Hematopoietic multipotent progenitor cell treated with erythropoietin and hydrocortisone succinate and interleukin-3 and kit ligand, for 6 days (in vitro differentiated cells): ENCODE measurements around the gene SPAG4.
A peak's percentile ranks its signal among the peaks of the same experiment; 100 is the strongest.

Experiments used
- DNase-seq: peaks from one replicate; pipeline ENCODE4 v3.0.0-alpha.2; 2015

SPAG4 gene

DNA sequence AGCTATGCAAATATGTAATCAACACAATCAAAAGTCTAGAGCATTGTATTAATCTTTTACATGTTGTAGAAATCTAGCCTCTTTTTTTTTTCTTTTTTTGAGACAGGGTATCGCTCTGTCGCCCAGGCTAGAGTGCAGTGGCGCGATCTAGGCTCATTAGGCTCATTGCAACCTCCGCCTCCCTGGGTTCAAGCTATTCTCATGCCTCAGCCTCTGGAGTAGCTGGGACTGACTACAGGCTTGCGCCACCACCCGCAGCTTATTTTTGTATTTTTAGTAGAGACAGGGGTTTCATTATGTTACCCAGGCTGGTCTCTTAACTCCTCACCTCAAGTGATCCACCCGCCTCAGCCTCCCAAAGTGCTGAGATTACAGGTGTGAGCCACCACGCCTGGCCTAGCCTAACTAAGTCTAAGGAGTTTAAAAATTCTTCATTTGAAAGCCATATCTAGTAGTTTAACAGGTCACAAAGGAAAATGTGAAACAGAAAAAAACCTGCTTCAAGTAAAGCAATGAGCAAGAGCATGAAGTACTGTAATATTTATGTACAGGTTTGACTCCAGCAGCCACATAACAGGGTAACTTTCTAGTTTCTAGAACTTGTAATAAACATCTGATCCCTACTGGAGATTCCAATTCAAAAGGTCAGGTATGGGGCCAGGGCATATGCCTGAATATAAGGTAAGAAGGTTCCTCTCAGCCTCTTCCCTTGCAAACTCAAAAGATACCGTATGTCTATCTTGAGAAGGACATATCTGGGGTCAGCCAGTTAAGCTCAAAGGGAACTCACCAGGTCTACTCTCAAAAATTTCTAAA is 44.7 kb downstream of the SPAG4 start:
- no peak for DNase-seq

DNA sequence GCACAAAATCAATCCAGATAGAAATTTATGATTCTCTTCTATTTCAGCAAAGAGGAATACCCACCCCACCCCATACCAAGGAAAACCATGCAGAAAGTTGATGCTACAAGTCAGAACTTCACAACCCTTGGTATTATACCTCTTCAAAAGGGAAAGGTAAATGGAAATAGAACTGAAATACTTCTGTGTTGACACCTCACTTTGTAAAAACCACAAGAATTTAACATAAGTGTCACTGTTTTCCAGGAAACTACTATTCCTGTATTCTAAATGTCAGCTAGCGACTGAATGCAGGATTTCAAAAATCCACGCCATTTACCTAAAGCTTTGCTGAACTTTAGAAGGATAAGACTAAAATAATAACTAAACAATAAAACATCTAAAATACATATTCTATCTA is 45.4 kb downstream of the SPAG4 start:
- no peak for DNase-seq

DNA sequence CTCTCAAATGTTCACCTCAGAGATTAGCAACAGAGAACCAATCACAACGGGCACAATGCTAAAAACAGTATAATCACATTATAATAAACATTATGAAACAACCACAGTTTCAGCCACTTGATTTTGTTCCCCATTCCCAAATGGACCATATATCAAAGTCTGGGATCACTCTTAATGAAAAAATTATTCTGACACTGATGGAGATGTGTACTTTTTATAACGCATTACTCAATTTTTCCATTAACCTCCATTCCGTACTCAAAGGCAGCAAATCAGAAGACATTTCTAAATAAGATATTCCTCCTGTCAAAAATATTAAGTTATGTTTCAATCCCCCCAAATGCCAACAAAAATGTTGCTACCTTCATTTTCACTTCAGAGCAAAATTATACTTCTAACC is 46.3 kb downstream of the SPAG4 start:
- DNase-seq: no peak

DNA sequence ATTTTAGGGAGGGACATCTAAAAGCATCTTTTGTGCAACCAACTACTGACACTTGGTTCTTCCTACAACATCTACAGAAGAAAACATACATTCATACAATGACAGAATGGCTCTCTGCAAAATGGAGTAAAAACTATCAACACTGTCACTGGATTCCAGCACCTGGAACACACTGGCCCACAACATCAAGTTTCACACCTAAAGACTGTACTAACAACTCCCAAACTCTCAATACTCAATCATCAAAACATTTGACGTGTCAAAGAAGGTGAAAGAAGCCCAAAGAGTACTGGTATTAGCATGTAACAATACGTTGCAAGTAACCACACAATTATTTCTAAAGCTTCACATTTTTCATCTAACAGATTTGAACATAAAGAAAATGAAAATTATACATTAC is 46.9 kb downstream of the SPAG4 start:
- no peak for DNase-seq

DNA sequence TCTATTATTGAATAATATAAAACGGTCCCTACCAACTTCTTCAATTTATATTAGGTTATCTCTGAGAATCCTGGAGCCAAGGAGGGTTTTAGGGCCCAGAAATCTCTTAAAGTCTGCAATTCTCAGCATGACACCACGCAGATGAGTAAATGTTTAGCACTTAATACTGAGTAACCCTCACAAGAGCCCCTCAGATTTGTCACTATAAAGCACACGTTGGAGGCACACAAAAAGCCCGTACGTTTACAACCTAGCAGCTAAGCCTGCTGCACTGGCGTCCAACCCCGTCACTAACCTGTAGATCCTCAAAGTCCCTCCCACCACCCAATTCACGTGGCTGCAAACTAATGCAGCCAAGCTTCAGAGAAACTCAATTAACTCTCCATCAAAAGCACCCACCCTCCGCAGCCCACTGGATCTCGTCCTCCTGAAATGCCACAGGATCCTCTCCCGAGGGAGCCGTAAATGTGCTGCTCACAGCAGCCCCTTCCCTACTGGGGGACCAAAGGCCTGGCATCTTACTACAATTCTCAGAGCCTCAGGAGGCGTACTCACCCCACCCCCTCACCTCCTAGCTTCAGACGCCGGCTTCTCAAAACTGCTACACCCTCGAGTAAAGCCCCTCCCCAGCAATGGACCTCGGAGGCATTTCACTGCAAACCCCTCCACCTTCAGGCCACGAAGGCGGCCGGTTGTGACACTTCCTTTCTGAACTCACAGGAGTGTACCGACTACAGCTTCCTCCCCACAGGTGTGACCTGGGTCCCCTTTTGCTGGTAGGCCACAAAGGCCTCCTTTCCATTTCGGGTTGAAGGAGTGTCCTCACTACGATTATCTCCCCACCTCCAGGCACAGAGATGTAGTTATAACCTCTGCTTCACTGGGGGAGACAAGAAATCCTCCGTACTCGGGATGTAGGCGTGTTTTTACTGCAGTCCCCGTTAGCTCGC is 48.2 kb downstream of the SPAG4 start:
- peak; percentile 68 for DNase-seq

DNA sequence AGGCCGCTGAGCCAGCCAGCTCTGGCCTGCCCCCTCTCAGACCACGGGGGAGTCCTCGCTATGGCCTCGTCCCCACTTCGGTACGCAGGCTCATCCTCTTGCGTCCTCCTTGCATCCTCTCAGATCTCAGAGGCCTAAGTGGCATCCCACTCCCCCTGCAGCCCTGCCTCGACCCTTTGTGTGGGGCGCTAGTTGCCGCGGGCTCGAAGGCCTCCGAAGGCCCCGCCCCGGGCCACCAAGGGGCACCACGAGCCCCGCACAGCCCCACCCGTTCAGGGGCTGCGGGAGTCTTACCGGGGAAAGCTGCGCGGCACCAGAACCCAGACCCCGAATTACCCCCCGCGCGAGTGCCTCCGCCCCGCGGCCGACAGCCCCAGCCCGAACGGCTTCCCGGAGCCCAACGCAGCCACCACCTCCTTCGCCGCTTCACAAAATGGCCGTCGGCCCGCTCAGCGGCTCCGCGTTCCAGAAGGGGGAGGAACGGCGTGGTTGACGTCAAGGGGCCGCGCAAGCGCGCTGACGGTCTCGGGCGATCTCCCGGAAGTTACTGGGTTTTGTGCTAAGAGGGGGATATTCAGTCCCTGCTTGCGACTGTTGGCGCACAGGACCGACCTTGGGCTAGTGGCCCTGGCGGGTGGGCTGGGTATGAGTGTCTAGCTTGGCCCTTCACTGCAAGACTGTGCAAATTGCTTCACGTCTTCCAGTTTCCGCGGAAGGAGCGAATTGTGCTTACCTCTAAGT is 49.0 kb downstream of the SPAG4 start, which contains the start of the genes CPNE1 and RBM12:
Gene CPNE1, minus strand, starts transcription at position 435 of the 741 bp plus-strand sequence. CDS start 31,977 bp downstream, outside the sequence.
Gene RBM12, minus strand, starts transcription at position 435 of the 741 bp plus-strand sequence. CDS start 9,578 bp downstream, outside the sequence.
- DNase-seq: peak; percentile 96

DNA sequence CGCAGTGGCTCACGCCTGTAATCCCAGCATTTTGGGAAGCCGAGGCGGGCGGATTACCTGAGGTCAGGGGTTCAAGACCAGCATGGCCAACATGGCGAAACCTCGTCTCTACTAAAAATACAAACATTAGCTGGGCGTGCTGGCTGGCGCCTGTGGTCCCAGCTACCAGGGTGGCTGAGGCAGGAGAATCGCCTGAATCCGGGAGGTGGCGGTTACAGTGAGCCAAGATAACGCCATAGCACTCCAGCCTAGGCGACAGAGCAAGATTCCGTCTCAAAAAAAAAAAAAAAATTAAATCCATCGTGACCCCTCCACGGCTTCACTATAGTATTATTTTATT is 50.3 kb downstream of the SPAG4 start:
- no peak for DNase-seq

DNA sequence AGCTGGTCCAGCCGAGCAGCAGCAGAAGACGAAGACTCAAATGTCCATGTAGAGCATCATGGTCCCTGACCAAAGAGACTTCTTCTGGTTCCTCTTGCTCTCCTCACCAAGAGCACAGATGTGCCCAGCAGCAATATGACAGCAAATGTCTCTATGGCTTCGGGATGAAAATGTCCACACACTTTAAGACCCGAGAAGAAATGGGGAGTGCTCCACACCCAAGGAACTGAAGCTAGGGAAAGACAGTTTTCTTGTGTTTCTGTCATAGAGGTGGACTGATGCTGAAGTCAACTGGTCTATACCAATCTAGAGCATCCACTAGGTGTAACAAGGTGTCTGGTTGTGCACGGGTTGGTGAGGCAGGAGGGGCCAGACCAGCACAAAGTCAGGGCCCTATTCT is 53.6 kb downstream of the SPAG4 start:
- no peak for DNase-seq

DNA sequence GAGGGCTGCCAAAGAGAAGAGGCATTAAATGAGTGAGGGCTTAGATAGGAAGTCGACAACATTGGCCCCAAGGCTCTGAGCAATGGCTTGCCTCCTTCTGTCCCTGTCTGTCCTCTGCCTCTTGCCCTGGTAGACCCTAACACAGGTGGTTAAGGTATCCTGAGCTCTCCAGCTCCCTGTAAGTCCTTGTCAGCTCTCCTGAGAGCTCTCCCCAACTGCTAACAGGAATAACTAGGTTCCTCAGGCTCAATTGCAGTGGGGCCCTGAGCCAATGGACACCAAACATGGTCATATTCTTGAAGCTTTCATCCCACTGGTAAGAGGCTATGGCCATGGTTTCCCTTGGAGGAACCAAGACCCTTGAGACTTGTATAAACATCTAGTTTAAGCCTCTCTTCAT is 54.1 kb downstream of the SPAG4 start:
- DNase-seq: no peak
